UCSD-AML1 (cell line): ENCODE data around the gene POLG.

ENCODE experiments used
- DNase-seq: peaks from one replicate; lab custom pipeline; 2025; ENCODE audit not compliant: unreplicated experiment; lab: John Stamatoyannopoulos, UW

Gene POLG

GRCh38 chr15:89334510-89335297 is at the start of gene POLG:
POLG (minus strand) TSS chr15:89334824; CDS start chr15:89333754, 1,070 bp downstream.
- peak; percentile 99 for DNase-seq

GRCh38 chr15:89384176-89384604 is 49.6 kb upstream of the POLG start:
- no peak for DNase-seq

- no peak for DNase-seq
Observed at GRCh38 chr15:89383365-89384175, 48.9 kb upstream of the POLG start.

GRCh38 chr15:89381888-89382686 is 47.5 kb upstream of the POLG start:
- no peak for DNase-seq

GRCh38 chr15:89381331-89381730 is 46.7 kb upstream of the POLG start:
- DNase-seq = no peak

GRCh38 chr15:89379818-89380217 is 45.2 kb upstream of the POLG start:
- DNase-seq = no peak

- DNase-seq = no peak
Observed at GRCh38 chr15:89379251-89379695, 44.6 kb upstream of the POLG start.

GRCh38 chr15:89378296-89379151 is 43.9 kb upstream of the POLG start:
- no peak for DNase-seq

- DNase-seq = no peak
Observed at GRCh38 chr15:89377842-89378295, 43.2 kb upstream of the POLG start.

- no peak for DNase-seq
Observed at GRCh38 chr15:89377024-89377841, 42.6 kb upstream of the POLG start.

GRCh38 chr15:89376388-89376787 is 41.8 kb upstream of the POLG start:
- DNase-seq = no peak

- no peak for DNase-seq
Observed at GRCh38 chr15:89375093-89376005, 40.7 kb upstream of the POLG start.

- DNase-seq = no peak
Observed at GRCh38 chr15:89374086-89374981, 39.7 kb upstream of the POLG start.

GRCh38 chr15:89372069-89372935 is 37.7 kb upstream of the POLG start:
- no peak for DNase-seq

- no peak for DNase-seq
Observed at GRCh38 chr15:89371228-89372044, 36.8 kb upstream of the POLG start.

GRCh38 chr15:89370978-89371227 is 36.3 kb upstream of the POLG start:
- DNase-seq = no peak
